Measurements from ENCODE around the gene TMC3. TPM values are rescaled to one million over a fixed set of nuclear protein-coding genes. Genes with fewer than 3 reads are reported as not detected.

TMC3 gene
- total and polyA plus RNA-seq, 2 experiments from 2014 or later = 0.43 TPM; not detected in 1

DNA sequence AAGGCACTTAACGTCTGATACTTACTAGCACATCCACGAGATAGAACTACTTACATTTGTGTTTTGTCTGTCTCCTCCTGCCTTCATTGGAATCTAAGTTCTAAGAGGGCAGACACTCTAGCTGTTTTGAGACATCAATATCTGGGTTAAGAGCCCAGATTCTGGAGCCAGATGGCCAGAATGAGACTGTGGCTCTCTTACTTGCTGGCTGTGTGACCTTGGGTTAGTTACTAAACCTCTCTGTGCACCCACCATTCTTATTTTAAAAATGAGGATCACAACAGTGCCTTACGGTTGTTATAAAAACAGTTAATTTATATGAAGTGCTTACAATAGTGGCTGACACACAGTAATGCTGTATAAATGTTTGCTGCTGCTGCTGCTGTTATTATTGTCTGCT, 57.7 kb downstream of the TMC3 start:
- 96% methylated on average over 3 of the region's 3 CpGs for WGBS (ENCODE audit: low lambda C conversion rate, missing lambda C conversion rate)
- TF ChIP-seq EZH2 (IDR thresholded peaks at IDR 0.05; ENCODE audit: borderline replicate concordance) (no peak), EZH2phosphoT487 (IDR thresholded peaks at IDR 0.05; ENCODE audit: low read depth, severe bottlenecking, unreplicated experiment) (no peak), CTCF (IDR thresholded peaks at IDR 0.05; ENCODE audit: poor library complexity) (no peak)
- Histone ChIP-seq H3K9me2 (replicated peaks; ENCODE audit: insufficient read depth) (no peaks in the 10 kb centered on the region), H4K20me1 (ENCODE audit: insufficient read depth, poor library complexity, severe bottlenecking) (no peaks in the 10 kb centered on the region), H3K27ac (no peak overlapping the region), H3K9me3 (ENCODE audit: low read depth) (no peaks in the 10 kb centered on the region), H3K36me3 (replicated peaks; ENCODE audit: insufficient read depth, low read depth) (no peaks in the 10 kb centered on the region), H3K4me2 (no peak overlapping the region), H3K4me3 (no peak overlapping the region), H3K27me3 (no peaks in the 10 kb centered on the region), H3K79me2 (no peaks in the 10 kb centered on the region), H3K4me1 (ENCODE audit: insufficient read depth) (no peaks in the 10 kb centered on the region), H2AFZ (no peak overlapping the region)
- DNase-seq (ENCODE audit: low spot score) = no peak

DNA sequence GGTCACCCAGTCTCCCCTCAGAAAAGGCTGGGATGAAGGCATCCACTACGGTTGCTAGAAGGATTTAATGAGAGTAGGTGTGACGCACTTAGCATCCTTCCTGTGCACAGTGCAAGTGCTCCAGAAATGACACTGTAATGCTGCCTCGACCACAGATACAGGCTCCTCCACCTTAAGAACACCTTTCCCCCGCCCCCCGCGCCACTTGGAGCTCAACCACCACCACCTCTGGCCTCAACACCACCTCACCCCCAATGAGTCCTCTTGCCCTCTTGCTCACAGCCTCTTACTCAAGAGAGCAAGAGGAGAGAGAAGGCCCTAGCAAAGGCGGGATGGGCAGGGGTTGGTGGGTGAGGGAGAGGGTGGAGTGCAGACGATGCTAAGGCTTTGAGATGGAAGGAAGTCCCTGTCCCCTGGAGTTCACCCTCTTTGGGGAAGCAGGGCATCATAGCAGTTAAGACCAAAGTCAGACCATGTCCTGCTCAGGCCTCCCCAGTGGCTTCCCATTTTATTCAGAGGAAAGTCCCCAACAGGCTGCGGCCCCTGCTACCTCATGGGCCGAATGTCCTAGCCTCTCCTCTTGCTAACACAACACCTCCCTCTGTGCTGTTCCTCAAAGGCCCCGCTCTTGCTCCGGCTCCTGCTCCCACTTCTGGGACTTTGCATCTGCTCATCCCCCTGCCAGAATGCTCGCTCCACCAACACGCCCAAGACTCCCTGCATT, 58.4 kb downstream of the TMC3 start:
- H3K4me1 ChIP-seq (ENCODE audit: insufficient read depth) = no peaks in the 10 kb centered on the region
- no peaks in the 10 kb centered on the region for H3K27me3 ChIP-seq
- no peak overlapping the region for H3K27ac ChIP-seq
- no peak overlapping the region for H3K4me2 ChIP-seq
- no peak overlapping the region for H3K4me3 ChIP-seq
- H4K20me1 ChIP-seq (ENCODE audit: insufficient read depth, poor library complexity, severe bottlenecking) = no peaks in the 10 kb centered on the region
- no peaks in the 10 kb centered on the region for H3K79me2 ChIP-seq
- 91% methylated on average over 14 of the region's 14 CpGs for WGBS (ENCODE audit: low lambda C conversion rate, missing lambda C conversion rate)
- H3K9me2 ChIP-seq (replicated peaks; ENCODE audit: insufficient read depth) = no peaks in the 10 kb centered on the region
- H3K9me3 ChIP-seq (ENCODE audit: low read depth) = no peaks in the 10 kb centered on the region
- no peak overlapping the region for H2AFZ ChIP-seq
- H3K36me3 ChIP-seq (replicated peaks; ENCODE audit: insufficient read depth, low read depth) = no peaks in the 10 kb centered on the region
- DNase-seq (ENCODE audit: low spot score) = no peak
- TF ChIP-seq CTCF (IDR thresholded peaks at IDR 0.05; ENCODE audit: poor library complexity) (no peak), EZH2 (IDR thresholded peaks at IDR 0.05; ENCODE audit: borderline replicate concordance) (no peak), EZH2phosphoT487 (IDR thresholded peaks at IDR 0.05; ENCODE audit: low read depth, severe bottlenecking, unreplicated experiment) (no peak)

DNA sequence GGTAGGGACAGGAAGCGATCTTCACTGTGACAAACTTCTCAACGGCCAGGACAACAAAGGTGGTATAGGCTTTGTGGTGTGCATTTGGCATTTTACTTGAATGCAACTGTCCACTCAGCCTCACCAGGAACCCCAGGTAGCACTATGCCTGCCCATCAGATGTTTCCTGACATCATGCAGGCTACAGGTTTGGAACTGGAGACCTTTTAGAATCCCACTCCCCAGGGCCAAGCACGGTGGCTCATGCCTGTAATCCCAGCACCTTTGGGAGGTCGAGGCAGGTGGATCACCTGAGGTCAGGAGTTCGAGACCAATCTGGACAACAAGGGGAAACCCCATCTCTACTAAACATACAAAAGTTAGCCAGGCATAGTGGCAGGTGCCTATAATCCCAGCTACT, 59.6 kb downstream of the TMC3 start:
- no peaks in the 10 kb centered on the region for H3K9me3 ChIP-seq (ENCODE audit: low read depth)
- no peak for DNase-seq (ENCODE audit: low spot score)
- no peaks in the 10 kb centered on the region for H3K4me1 ChIP-seq (ENCODE audit: insufficient read depth)
- H4K20me1 ChIP-seq (ENCODE audit: insufficient read depth, poor library complexity, severe bottlenecking) = no peaks in the 10 kb centered on the region
- no peaks in the 10 kb centered on the region for H3K36me3 ChIP-seq (replicated peaks; ENCODE audit: insufficient read depth, low read depth)
- no peaks in the 10 kb centered on the region for H3K27me3 ChIP-seq
- H3K27ac ChIP-seq = no peak overlapping the region
- H2AFZ ChIP-seq = no peak overlapping the region
- TF ChIP-seq EZH2phosphoT487 (IDR thresholded peaks at IDR 0.05; ENCODE audit: low read depth, severe bottlenecking, unreplicated experiment) = no peak
- no peak for TF ChIP-seq CTCF (IDR thresholded peaks at IDR 0.05; ENCODE audit: poor library complexity)
- TF ChIP-seq EZH2 (IDR thresholded peaks at IDR 0.05; ENCODE audit: borderline replicate concordance) = no peak
- WGBS (ENCODE audit: low lambda C conversion rate, missing lambda C conversion rate) = 93% methylated on average over 5 of the region's 5 CpGs
- no peak overlapping the region for H3K4me2 ChIP-seq
- no peaks in the 10 kb centered on the region for H3K79me2 ChIP-seq
- H3K9me2 ChIP-seq (replicated peaks; ENCODE audit: insufficient read depth) = no peaks in the 10 kb centered on the region
- H3K4me3 ChIP-seq = no peak overlapping the region

Measured in hepatocyte (in vitro differentiated cells).